Tibial artery (tissue), 4 donors: Measurements from ENCODE around the gene ALDH9A1.
A peak's percentile ranks its signal among the peaks of the same experiment; 100 is the strongest.

Source experiments
- DNase-seq, 2 donors: peaks; one replicate each; pipeline ENCODE4 v3.0.0-alpha.2; 2019
- H3K27ac ChIP-seq, 2 donors: fragments of 200-600 bp; sonication (generic) in 1 of 2; 1 replicate in 1 of 2; 2 replicates in 1 of 2; pipeline ENCODE4 v1.5.1; 2018 to 2019; ENCODE audit warnings: mild to moderate bottlenecking in 1 of 2
- H3K27me3 ChIP-seq, 2 donors: fragments of 200-600 bp; sonication (generic) in 1 of 2; one replicate each; pipeline versions ENCODE4 v1.5.1 to v1.6.0; 2016 to 2019
- H3K36me3 ChIP-seq, 3 donors: fragments of 200-600 bp; sonication (generic) in 2 of 3; one replicate each; pipeline ENCODE4 v1.5.1; 2016 to 2019; ENCODE audit warnings: mild to moderate bottlenecking in 2 of 3
- H3K4me1 ChIP-seq, 4 donors: fragments of 200-600 bp; sonication (generic) in 2 of 4; 1 replicate in 3 of 4; 2 replicates in 1 of 4; pipeline ENCODE4 v1.5.1; 2016 to 2019
- H3K4me3 ChIP-seq, 2 donors: fragments of 200-600 bp; sonication (generic) in 1 of 2; 1 replicate in 1 of 2; 2 replicates in 1 of 2; pipeline ENCODE4 v1.5.1; 2018 to 2019; ENCODE audit warnings: mild to moderate bottlenecking in 2 of 2
- H3K9me3 ChIP-seq, 3 donors: fragments of 200-600 bp; sonication (generic) in 1 of 3; one replicate each; pipeline ENCODE4 v1.5.1; 2016 to 2019
- intact Hi-C: fragments of 100-400 bp; cut with DNase I; formaldehyde crosslinking; loops from one replicate; pipeline ENCODE4 v1.15.0; 2023; ENCODE audit warnings: low total_unique reads
- TF ChIP-seq, protein P1 (sequence below), 2 experiments: fragments of 200-600 bp in 1 of 2; fragments of 450-650 bp in 1 of 2; IDR thresholded peaks; one replicate each; pipeline ENCODE4 v1.5.1; 2017 to 2019; ENCODE audit warnings: antibody characterized with exemption in 2 of 2, mild to moderate bottlenecking in 1 of 2, moderate library complexity in 1 of 2

The ALDH9A1 gene

DNA sequence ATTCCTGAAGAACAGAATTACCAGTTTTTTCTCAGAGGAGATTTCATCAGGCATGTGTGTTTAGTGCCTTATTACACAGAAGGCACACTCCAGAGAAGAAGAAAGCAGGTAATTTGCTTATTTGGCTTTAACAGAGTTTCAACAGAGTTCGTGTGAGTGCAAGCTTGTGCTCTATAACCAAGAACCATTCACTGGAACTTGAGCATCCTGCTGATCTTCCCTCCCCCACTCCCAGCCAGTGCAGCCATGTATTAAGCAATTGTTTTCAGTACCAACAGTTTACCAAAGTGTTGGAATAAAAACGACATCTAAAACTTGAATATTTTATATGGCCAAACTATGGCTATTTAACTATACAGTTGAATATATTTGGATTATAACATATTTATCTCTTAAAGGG lies 63.0 kb downstream of the ALDH9A1 start:
- TF ChIP-seq, protein P1, sequence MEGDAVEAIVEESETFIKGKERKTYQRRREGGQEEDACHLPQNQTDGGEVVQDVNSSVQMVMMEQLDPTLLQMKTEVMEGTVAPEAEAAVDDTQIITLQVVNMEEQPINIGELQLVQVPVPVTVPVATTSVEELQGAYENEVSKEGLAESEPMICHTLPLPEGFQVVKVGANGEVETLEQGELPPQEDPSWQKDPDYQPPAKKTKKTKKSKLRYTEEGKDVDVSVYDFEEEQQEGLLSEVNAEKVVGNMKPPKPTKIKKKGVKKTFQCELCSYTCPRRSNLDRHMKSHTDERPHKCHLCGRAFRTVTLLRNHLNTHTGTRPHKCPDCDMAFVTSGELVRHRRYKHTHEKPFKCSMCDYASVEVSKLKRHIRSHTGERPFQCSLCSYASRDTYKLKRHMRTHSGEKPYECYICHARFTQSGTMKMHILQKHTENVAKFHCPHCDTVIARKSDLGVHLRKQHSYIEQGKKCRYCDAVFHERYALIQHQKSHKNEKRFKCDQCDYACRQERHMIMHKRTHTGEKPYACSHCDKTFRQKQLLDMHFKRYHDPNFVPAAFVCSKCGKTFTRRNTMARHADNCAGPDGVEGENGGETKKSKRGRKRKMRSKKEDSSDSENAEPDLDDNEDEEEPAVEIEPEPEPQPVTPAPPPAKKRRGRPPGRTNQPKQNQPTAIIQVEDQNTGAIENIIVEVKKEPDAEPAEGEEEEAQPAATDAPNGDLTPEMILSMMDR (IDR thresholded peaks at IDR 0.05) = no peak
- Histone ChIP-seq H3K27me3 (no peaks in the 10 kb centered on the region), H3K36me3 (no peaks in the 10 kb centered on the region), H3K27ac (peak overlapping the region in 1 of 2 donors; percentile 25), H3K4me1 (peaks cover 0 to 78% (median 57%) of the 10 kb centered on the region in 4 donors), H3K9me3 (no peaks in the 10 kb centered on the region), H3K4me3 (no peak overlapping the region)
- DNase-seq = peak in 1 of 2 donors; percentile 29
- intact Hi-C loops = loop anchor here (10.0 kb wide), 2 partner anchors 129 to 199 kb away; partner anchors contain the start of gene TMCO1

DNA sequence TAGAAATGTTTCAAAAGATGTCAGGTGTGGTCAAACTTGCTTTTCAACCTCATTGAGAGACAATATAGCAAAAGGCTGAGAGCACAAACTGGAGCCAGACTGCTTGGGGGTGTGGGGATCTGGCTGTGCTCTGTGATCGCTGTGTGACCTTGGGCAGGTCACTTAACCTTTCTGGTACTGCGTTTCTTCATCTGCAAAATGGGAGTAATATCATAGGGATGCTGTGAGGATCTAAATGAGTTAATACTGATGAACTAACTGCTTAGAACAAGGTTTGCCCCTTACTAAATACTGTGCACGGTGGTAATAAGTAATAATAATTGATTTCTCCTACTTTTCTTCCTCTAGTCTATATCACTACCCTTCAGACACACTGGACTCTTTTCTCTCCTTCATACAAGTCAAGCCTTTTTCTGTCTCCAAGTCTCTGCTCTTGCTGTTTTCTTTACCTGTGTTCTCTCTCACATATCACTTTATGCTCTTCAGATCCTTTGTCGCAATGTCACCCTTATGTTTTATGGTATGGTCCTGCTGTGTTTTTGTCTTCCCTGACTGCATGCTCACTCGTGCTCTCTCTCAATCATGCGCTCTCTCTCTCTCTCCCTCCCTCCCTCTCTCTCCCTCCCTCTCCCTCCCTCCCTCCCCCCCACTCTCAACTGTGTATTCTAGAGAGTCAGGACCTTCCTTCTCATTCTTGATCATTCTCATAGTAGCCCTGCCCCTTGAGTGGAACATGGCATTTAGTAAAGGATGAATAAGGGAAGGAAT lies 64.0 kb downstream of the ALDH9A1 start:
- DNase-seq = no peak
- Histone ChIP-seq H3K36me3 (no peaks in the 10 kb centered on the region), H3K4me1 (peaks cover 0 to 73% (median 55%) of the 10 kb centered on the region in 4 donors), H3K4me3 (no peak overlapping the region), H3K9me3 (no peaks in the 10 kb centered on the region), H3K27ac (peak overlapping the region in 1 of 2 donors; percentile 32), H3K27me3 (no peaks in the 10 kb centered on the region)
- intact Hi-C loops = loop anchor here (5.0 to 10.0 kb wide), 3 partner anchors 63 to 200 kb away; partner anchors contain the start of genes ALDH9A1 and TMCO1
- TF ChIP-seq, protein P1 (IDR thresholded peaks at IDR 0.05) = no peak

DNA sequence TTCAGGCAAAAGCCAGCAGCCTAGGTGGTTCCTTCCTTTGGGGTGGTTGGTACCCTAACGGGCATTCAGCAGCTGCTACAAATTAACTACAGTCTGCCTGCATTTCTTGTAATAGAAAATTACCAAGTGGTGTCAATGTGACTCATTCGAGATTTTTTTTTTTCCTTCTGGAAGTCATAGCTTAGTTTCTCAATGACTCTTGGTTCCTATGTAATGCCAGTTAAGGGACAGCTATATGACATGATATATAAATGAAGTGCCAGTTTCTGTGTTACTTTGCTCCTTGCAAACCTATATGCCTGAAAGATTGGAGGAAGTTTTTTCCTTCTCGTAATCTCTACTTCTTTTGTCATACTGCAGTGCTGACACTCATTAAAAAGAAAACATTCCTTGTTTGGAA lies 64.7 kb downstream of the ALDH9A1 start:
- H3K27me3 ChIP-seq = no peaks in the 10 kb centered on the region
- H3K9me3 ChIP-seq = no peaks in the 10 kb centered on the region
- no peak for DNase-seq
- TF ChIP-seq, protein P1 (IDR thresholded peaks at IDR 0.05) = no peak
- H3K4me1 ChIP-seq = peaks cover 0 to 66% (median 55%) of the 10 kb centered on the region in 4 donors
- peak overlapping the region in 1 of 2 donors; percentile 90 for H3K4me3 ChIP-seq
- no peaks in the 10 kb centered on the region for H3K36me3 ChIP-seq
- peak overlapping the region in 1 of 2 donors; percentile 88 for H3K27ac ChIP-seq
- intact Hi-C loops = loop anchor here (5.0 to 10.0 kb wide), 3 partner anchors 64 to 201 kb away; partner anchors contain the start of genes ALDH9A1 and TMCO1

DNA sequence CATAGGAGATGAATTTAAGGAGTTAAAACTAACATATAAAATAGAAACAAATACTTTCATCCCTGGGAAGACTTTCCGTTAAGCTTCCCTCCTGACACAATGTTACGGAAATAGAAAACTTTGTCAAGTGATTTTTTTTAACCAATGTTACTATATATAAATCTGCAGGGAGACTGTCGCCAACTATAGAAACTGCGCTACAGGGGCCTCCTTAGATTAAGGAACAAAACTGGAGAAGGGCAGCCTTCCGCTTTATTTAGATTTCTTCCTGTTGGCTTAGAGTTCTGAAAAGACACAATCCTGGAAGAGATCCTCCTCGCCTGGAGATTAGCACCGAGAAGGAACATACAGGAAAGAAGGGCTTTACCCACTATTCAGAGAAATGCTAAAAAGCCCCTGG lies 65.9 kb downstream of the ALDH9A1 start:
- H3K27ac ChIP-seq = peak overlapping the region; percentile 77 to 88
- intact Hi-C loops = loop anchor here (5.0 to 10.0 kb wide), 3 partner anchors 65 to 202 kb away; partner anchors contain the start of genes ALDH9A1 and TMCO1
- H3K4me3 ChIP-seq = peak overlapping the region; percentile 67 to 90
- H3K9me3 ChIP-seq = no peaks in the 10 kb centered on the region
- peaks cover 0 to 54% (median 47%) of the 10 kb centered on the region in 4 donors for H3K4me1 ChIP-seq
- H3K36me3 ChIP-seq = no peaks in the 10 kb centered on the region
- TF ChIP-seq, protein P1 (IDR thresholded peaks at IDR 0.05) = no peak
- DNase-seq = no peak
- no peaks in the 10 kb centered on the region for H3K27me3 ChIP-seq

DNA sequence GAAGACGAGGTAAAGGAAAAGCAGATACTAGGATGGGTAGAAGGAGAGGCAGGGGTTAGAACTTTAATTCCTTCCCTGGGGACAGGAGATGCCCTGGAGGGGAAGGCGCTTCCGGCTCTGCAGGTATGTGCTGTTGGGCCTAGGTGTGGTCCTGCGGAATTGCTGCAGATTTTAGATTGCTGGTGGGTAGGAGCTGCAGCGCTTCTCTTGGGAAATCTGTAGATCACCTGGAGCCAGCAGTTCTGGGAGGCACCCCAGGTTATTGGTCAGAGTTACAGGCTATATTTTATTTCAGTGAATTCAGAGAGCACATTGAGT lies 66.3 kb downstream of the ALDH9A1 start:
- Histone ChIP-seq H3K36me3 (no peaks in the 10 kb centered on the region), H3K4me3 (peak overlapping the region; percentile 67 to 90), H3K27ac (peak overlapping the region; percentile 77 to 88), H3K9me3 (no peaks in the 10 kb centered on the region), H3K4me1 (peaks cover 0 to 51% (median 43%) of the 10 kb centered on the region in 4 donors), H3K27me3 (no peaks in the 10 kb centered on the region)
- no peak for DNase-seq
- TF ChIP-seq, protein P1 (IDR thresholded peaks at IDR 0.05) = no peak
- intact Hi-C loops = loop anchor here (5.0 to 10.0 kb wide), 3 partner anchors 65 to 203 kb away; partner anchors contain the start of genes ALDH9A1 and TMCO1
